IgD-negative memory B cell (primary cell): Measurements from ENCODE around the gene FAM228A. TPM values are rescaled to one million over a fixed set of nuclear protein-coding genes. Genes with fewer than 3 reads are reported as not detected.
"Not testable (repeated sequence)": the region's sequence is repeated elsewhere in the genome, so short reads cannot be mapped to it uniquely, and the experiment has no call there.

Source experiments
- H3K27ac Mint-ChIP-seq, 3 donors: one replicate each; pipeline ENCODE4 v1.8.0; 2020 to 2022; ENCODE audit warnings: mild to moderate bottlenecking in 3 of 3, mixed read lengths in 3 of 3, moderate library complexity in 1 of 3
- H3K27me3 Mint-ChIP-seq: one replicate; pipeline ENCODE4 v1.8.0; 2021; ENCODE audit warnings: mixed read lengths
- H3K36me3 Mint-ChIP-seq: one replicate; pipeline ENCODE4 v1.8.0; 2020; ENCODE audit warnings: mild to moderate bottlenecking, mixed read lengths
- H3K4me1 Mint-ChIP-seq, 3 donors: one replicate each; pipeline ENCODE4 v1.8.0; 2020 to 2022; ENCODE audit warnings: mixed read lengths in 3 of 3, mild to moderate bottlenecking in 1 of 3
- H3K4me3 Mint-ChIP-seq, 4 donors: one replicate each; pipeline ENCODE4 v1.8.0; 2020 to 2022; ENCODE audit warnings: mild to moderate bottlenecking in 4 of 4, mixed read lengths in 4 of 4, moderate library complexity in 3 of 4
- H3K9me3 Mint-ChIP-seq, 3 donors: one replicate each; pipeline ENCODE4 v1.8.0; 2020 to 2021; ENCODE audit warnings: mixed read lengths in 3 of 3, mild to moderate bottlenecking in 1 of 3
- polyA plus RNA-seq: library from polyadenylated mRNA; unstranded; fragments of 300-500 nt; fragmentation: Illumina TruSeq; gene quantifications from one replicate; pipeline ENCODE4 v1.2.3, GENCODE V29; 2021

The FAM228A gene
- polyA plus RNA-seq, 1 donor from 2014 or later = not detected

DNA sequence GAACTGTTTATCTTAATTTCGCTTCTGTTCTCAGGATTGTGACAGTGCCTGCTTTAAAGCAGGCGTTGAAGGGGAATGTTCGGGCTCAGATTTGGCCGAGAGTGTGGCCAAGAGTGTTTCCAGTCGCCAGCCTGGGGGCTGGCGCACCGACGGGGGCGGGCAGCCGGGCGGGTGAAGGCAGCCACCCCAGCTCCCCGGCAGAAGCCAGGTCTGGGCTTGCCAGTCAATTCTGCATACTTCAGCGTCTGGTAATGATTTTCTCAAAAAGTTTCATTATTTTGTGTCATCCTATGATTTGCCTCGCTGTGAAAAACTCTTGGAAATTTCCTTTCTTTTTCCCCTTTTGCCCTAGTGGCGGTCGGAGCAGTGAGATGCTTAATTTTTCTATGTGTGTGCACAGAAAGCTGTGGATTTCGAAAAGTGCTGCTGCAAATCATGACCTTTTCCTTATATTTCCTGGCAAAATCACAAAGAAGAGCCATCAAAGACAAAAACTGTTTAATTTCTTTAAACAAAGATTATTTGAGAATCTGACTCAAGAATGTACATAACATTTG lies 856 bp downstream of the FAM228A start:
- Mint-ChIP-seq H3K27ac (no peak overlapping the region), H3K4me1 (no peaks in the 10 kb centered on the region), H3K4me3 (no peak overlapping the region), H3K27me3 (no peaks in the 10 kb centered on the region), H3K36me3 (peaks cover 6% of the 10 kb centered on the region), H3K9me3 (peaks cover 0 to 3% (median 0%) of the 10 kb centered on the region in 3 donors)

- H3K4me3 Mint-ChIP-seq = no peak overlapping the region
- peaks cover 6% of the 10 kb centered on the region for H3K36me3 Mint-ChIP-seq
- H3K27ac Mint-ChIP-seq = no peak overlapping the region
- peaks cover 0 to 3% (median 0%) of the 10 kb centered on the region in 3 donors for H3K9me3 Mint-ChIP-seq
- no peaks in the 10 kb centered on the region for H3K27me3 Mint-ChIP-seq
- no peaks in the 10 kb centered on the region for H3K4me1 Mint-ChIP-seq
These were observed 1.5 kb downstream of the FAM228A start for GRCh38 chr2:24176326-24176725.

GRCh38 chr2:24179683-24180082 lies 4.8 kb downstream of the FAM228A start:
- Mint-ChIP-seq H3K27ac (peak overlapping the region in 1 of 3 donors; percentile 87), H3K27me3 (no peaks in the 10 kb centered on the region), H3K4me3 (no peak overlapping the region), H3K36me3 (peaks cover 4% of the 10 kb centered on the region), H3K4me1 (no peaks in the 10 kb centered on the region), H3K9me3 (no peaks in the 10 kb centered on the region)

GRCh38 chr2:24181849-24182248 lies 7.0 kb downstream of the FAM228A start:
- no peak overlapping the region for H3K27ac Mint-ChIP-seq
- H3K9me3 Mint-ChIP-seq = peaks cover 0 to under 1% (median 0%) of the 10 kb centered on the region in 3 donors
- no peak overlapping the region for H3K4me3 Mint-ChIP-seq
- no peaks in the 10 kb centered on the region for H3K4me1 Mint-ChIP-seq
- no peaks in the 10 kb centered on the region for H3K27me3 Mint-ChIP-seq
- peaks cover 4% of the 10 kb centered on the region for H3K36me3 Mint-ChIP-seq

DNA sequence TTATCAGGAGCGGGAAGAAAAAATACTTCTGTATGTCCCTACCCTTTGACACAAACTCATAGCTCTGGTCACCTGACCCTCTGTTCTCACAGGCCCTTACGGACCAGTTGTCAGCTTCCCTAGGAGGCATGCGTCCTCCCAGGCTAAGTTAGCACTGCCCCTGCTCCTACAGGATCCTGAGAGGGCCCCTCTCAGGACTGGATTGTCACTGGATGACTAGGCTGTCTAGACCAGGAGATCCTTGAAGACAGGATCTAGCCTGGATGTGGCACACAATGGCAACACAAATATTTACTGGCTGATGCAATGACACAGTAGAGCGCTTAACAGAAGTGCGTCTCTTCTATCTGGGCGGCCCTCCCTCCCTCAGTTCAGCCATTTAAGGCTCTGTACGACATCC lies 7.7 kb downstream of the FAM228A start:
- Mint-ChIP-seq H3K9me3 (peaks cover 0 to 6% (median 2%) of the 10 kb centered on the region in 3 donors), H3K27ac (no peak overlapping the region), H3K36me3 (peaks cover 5% of the 10 kb centered on the region), H3K4me3 (no peak overlapping the region), H3K27me3 (no peaks in the 10 kb centered on the region), H3K4me1 (peaks cover 0 to 1% (median 0%) of the 10 kb centered on the region in 3 donors)

DNA sequence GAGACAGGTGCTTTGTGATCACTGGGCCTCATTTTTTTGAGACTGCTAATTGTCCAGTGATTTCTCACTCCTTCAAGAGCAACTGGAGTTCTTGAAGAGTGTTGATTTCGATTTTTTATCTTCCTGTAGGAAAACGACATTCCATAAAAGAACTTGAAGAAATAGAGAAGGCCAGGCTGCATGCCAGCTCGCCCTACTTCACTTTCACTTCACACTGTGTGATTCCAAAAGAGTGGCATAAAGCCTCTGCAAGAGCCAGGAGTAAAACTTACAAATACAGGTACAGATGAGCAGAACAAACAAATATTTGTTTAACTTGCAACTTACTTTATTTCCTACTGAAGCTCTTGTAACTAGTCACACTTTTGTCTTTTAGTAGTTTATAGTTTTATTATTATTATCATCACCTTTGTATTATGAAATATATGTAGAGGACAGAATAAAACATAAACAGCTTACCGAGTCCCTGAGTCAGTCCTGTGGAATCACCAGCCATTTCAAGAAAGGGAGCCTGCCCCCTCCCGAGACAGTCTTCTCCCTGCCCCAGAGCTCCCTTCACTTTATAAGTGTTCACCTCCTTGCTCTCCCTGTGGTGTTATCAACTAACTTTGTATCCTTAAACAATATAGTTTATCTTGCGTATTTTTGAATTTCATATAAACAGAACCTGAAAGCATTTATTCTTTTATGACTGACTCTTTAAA lies 8.7 kb downstream of the FAM228A start:
- Mint-ChIP-seq H3K4me3 (no peak overlapping the region), H3K4me1 (peaks cover 0 to 1% (median 0%) of the 10 kb centered on the region in 3 donors), H3K9me3 (peaks cover 1 to 11% (median 3%) of the 10 kb centered on the region in 3 donors), H3K36me3 (peaks cover 5% of the 10 kb centered on the region), H3K27me3 (no peaks in the 10 kb centered on the region), H3K27ac (no peak overlapping the region)

DNA sequence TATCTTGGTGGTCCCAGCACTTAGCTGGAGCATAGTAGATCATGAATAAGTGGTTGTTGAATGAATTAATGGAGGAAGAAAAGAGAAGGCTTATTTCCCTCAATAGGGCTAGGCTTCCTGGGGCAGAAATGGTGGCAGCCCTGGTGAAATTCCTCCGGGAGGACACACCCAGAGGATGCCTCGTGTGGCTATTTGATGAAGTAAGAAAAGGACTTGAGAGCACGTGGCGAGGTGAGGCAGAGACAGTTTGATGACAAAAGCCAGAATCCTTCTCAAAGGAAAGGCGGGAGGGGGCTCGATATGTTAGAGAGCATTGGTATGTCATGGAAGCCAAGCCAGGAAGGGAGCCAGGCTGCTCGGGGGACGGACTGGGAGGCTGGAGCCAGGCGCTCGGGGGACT lies 14.7 kb downstream of the FAM228A start:
- Mint-ChIP-seq H3K9me3 (peaks cover 1 to 14% (median 3%) of the 10 kb centered on the region in 3 donors), H3K27ac (no peak overlapping the region), H3K4me3 (no peak overlapping the region), H3K27me3 (no peaks in the 10 kb centered on the region), H3K36me3 (peaks cover 1% of the 10 kb centered on the region), H3K4me1 (peaks cover 0 to 1% (median 0%) of the 10 kb centered on the region in 3 donors)

DNA sequence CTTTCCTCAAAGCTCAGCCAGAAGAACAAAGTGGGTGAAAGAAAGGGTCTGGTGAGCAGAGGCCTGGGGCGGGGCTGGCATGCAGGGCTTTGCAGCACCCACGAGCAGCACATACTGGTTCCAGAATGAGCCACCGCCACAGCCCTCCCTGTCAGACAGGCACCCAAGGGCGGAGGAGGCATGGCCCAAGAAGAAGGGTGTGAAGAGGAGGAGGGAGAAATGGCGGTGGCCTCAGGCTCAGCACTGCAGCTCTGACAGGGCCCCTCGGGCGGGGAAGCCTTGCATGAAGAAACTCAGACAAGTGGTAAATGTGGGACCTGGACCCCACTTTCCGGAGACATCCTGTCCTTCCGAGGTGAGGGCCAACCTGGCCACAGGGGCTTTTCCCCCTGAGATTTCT lies 15.7 kb downstream of the FAM228A start:
- peaks cover 1% of the 10 kb centered on the region for H3K36me3 Mint-ChIP-seq
- peaks cover 0 to 1% (median 0%) of the 10 kb centered on the region in 3 donors for H3K4me1 Mint-ChIP-seq
- H3K27me3 Mint-ChIP-seq = no peaks in the 10 kb centered on the region
- H3K9me3 Mint-ChIP-seq = peaks cover 1 to 14% (median 6%) of the 10 kb centered on the region in 3 donors
- H3K27ac Mint-ChIP-seq = no peak overlapping the region
- H3K4me3 Mint-ChIP-seq = no peak overlapping the region

GRCh38 chr2:24191156-24191555 lies 16.3 kb downstream of the FAM228A start:
- no peaks in the 10 kb centered on the region for H3K27me3 Mint-ChIP-seq
- H3K27ac Mint-ChIP-seq = no peak overlapping the region
- H3K36me3 Mint-ChIP-seq = peaks cover 1% of the 10 kb centered on the region
- H3K9me3 Mint-ChIP-seq = peaks cover 1 to 14% (median 7%) of the 10 kb centered on the region in 3 donors
- H3K4me3 Mint-ChIP-seq = no peak overlapping the region
- peaks cover 0 to 1% (median 0%) of the 10 kb centered on the region in 3 donors for H3K4me1 Mint-ChIP-seq

DNA sequence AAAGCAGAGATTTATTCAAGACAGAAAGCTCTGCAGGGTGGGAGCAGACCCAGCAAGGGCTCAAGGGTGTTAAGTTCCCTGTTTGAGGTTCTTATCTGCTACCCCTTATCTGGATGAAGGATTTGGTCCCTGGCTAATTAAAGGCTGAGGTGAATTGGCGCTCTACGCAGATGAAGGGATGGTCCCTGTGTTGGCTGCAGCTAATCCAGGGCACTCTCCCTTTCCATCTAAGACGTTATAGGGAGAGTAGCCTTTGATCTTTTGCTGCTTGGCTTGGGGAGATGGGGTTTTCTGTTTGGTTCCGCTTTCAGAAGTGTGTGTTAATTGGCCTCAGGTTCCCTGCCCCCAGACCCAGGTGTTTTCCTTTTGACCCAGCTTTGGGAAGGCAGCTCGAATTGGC lies 17.0 kb downstream of the FAM228A start:
- peaks cover 1 to 14% (median 7%) of the 10 kb centered on the region in 3 donors for H3K9me3 Mint-ChIP-seq
- no peaks in the 10 kb centered on the region for H3K27me3 Mint-ChIP-seq
- H3K4me3 Mint-ChIP-seq = no peak overlapping the region
- H3K36me3 Mint-ChIP-seq = peaks cover 1% of the 10 kb centered on the region
- H3K27ac Mint-ChIP-seq = peak overlapping the region in 1 of 3 donors; percentile 53
- H3K4me1 Mint-ChIP-seq = peaks cover 0 to 1% (median 0%) of the 10 kb centered on the region in 3 donors

- H3K27me3 Mint-ChIP-seq, H3K4me3 Mint-ChIP-seq, H3K36me3 Mint-ChIP-seq, H3K9me3 Mint-ChIP-seq, H3K4me1 Mint-ChIP-seq, H3K27ac Mint-ChIP-seq: not testable (repeated sequence)
These were observed 22.4 kb downstream of the FAM228A start for GRCh38 chr2:24197213-24197612.

DNA sequence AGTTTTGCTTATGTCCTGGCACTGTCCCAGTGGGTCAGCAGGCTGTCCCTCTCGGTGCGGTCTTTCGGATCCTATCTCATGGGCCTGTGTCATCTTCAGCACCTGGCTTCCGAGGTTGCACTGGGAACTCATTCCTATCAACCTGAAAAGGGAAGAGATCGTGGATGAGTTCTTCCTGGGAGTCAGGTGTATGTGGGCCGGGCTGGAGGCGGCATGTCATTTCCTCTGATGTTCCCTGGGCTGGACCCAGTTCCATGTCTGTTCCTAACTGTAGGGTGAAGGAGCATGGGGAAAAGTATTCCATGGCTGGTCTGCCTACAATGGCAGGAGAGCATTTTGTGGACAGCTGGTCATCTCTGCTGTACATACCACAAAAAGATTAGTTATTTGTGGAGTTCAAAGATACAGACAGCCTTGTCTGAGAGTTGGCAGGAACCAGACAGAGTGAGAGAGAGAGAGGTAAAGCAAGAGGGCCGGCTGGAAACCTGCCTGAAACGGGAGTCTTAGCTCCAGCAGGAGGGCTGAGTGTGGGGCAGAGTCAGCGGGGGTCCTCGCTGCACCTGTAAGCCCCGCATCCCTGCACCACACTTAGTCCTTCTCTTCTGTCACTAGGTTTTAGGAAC lies 25.2 kb downstream of the FAM228A start:
- Mint-ChIP-seq H3K4me1 (peaks cover 0 to 5% (median 0%) of the 10 kb centered on the region in 3 donors), H3K9me3 (peaks cover 0 to 5% (median 2%) of the 10 kb centered on the region in 3 donors), H3K27ac (peak overlapping the region in 2 of 3 donors; percentile 39 to 74), H3K4me3 (peak overlapping the region in 1 of 4 donors; percentile 81), H3K36me3 (peaks cover 14% of the 10 kb centered on the region), H3K27me3 (no peaks in the 10 kb centered on the region)

DNA sequence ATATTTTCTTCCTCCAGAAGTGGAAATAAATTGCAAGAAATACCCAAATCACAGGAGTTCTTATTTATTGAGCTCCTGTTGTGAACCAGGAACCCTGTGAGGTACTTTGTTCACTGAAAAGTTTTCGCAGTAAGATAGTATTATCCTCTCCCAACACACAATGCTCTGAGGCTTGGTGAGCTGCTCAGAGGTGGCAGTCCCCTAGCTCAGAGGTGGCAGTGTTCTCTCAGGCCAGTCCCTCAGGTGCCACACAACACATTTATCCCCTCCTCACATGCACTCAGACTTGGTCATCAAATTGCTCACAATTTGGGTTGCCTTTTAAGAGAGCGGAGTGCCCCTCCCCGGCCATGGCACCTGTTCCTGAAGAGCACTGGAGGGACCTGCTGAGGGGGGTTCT lies 25.9 kb downstream of the FAM228A start:
- H3K4me3 Mint-ChIP-seq = no peak overlapping the region
- H3K36me3 Mint-ChIP-seq = peaks cover 17% of the 10 kb centered on the region
- H3K4me1 Mint-ChIP-seq = peaks cover 0 to 5% (median 0%) of the 10 kb centered on the region in 3 donors
- peaks cover 0 to 2% (median 2%) of the 10 kb centered on the region in 3 donors for H3K9me3 Mint-ChIP-seq
- no peaks in the 10 kb centered on the region for H3K27me3 Mint-ChIP-seq
- no peak overlapping the region for H3K27ac Mint-ChIP-seq

- peaks cover 0 to 5% (median 0%) of the 10 kb centered on the region in 3 donors for H3K4me1 Mint-ChIP-seq
- no peak overlapping the region for H3K27ac Mint-ChIP-seq
- H3K36me3 Mint-ChIP-seq = peaks cover 20% of the 10 kb centered on the region
- no peak overlapping the region for H3K4me3 Mint-ChIP-seq
- H3K27me3 Mint-ChIP-seq = no peaks in the 10 kb centered on the region
- H3K9me3 Mint-ChIP-seq = peaks cover 0 to 2% (median 0%) of the 10 kb centered on the region in 3 donors
These were observed 28.4 kb downstream of the FAM228A start for GRCh38 chr2:24203029-24203786.

DNA sequence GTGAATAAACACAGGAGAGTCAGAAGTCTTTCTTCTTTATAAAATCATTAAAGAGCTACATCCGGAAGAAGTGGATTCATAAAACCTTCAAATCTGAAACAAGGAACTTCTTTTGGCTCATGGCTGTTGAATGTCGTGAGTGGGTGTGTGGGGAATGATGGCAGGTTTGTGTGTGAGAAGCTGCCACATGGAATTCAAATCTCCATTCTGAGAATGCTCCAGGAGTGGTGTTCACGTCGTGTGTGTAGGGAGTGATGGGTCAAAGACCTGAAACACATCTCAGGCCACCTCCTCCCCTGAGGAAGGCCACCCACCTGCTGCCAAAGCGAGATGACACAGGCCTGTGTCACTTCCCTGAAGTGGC lies 28.9 kb downstream of the FAM228A start:
- Mint-ChIP-seq H3K4me3 (no peak overlapping the region), H3K4me1 (peaks cover 0 to 5% (median 0%) of the 10 kb centered on the region in 3 donors), H3K36me3 (peaks cover 20% of the 10 kb centered on the region), H3K9me3 (peaks cover 0 to 2% (median 0%) of the 10 kb centered on the region in 3 donors), H3K27ac (no peak overlapping the region), H3K27me3 (no peaks in the 10 kb centered on the region)
